ENCODE results near the gene C2orf66.

Gene C2orf66

DNA sequence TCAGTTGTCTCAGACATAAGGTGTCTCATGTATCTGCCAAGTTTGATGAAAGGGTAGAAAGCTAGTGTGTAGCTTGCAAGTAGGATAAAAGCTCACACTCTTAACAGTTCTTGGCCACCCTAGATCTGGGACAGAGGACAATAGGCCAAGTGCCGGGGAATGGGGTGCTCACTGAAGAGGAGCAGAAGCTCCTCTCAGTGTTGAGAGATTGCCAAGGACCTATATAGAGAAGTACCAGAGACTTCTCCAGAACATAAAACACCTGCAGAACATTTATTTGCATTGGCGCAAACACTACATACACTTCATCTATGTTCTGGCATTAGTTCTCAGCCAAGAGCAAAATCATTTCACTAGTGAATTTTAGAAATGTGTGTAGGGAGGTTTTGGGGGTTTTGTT is 6.8 kb downstream of the C2orf66 start:
- TF ChIP-seq EZH2phosphoT487 (conservative IDR thresholded peaks at IDR 0.05; ENCODE audit: low read length), result no peak
- TF ChIP-seq, protein P1, sequence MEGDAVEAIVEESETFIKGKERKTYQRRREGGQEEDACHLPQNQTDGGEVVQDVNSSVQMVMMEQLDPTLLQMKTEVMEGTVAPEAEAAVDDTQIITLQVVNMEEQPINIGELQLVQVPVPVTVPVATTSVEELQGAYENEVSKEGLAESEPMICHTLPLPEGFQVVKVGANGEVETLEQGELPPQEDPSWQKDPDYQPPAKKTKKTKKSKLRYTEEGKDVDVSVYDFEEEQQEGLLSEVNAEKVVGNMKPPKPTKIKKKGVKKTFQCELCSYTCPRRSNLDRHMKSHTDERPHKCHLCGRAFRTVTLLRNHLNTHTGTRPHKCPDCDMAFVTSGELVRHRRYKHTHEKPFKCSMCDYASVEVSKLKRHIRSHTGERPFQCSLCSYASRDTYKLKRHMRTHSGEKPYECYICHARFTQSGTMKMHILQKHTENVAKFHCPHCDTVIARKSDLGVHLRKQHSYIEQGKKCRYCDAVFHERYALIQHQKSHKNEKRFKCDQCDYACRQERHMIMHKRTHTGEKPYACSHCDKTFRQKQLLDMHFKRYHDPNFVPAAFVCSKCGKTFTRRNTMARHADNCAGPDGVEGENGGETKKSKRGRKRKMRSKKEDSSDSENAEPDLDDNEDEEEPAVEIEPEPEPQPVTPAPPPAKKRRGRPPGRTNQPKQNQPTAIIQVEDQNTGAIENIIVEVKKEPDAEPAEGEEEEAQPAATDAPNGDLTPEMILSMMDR (IDR thresholded peaks at IDR 0.05; ENCODE audit: insufficient read depth, low read length, poor library complexity, severe bottlenecking), result no peak
- Histone ChIP-seq H3K27me3 (ENCODE audit: low read length) (no peaks in the 10 kb centered on the region), H3K9me3 (ENCODE audit: insufficient read depth, low read length) (no peaks in the 10 kb centered on the region), H3K36me3 (ENCODE audit: low read length) (peaks cover under 1% of the 10 kb centered on the region; the same call in 1 of the 2 replicates), H3K4me3 (ENCODE audit: insufficient read depth, low read length, poor library complexity, severe bottlenecking) (no peak overlapping the region), H3K9me2 (replicated peaks; ENCODE audit: insufficient read depth, low read length) (no peaks in the 10 kb centered on the region), H3K27ac (ENCODE audit: low read depth, low read length) (no peak overlapping the region), H3K79me2 (ENCODE audit: insufficient read depth, low read length) (peaks cover 10% of the 10 kb centered on the region), H3K4me2 (ENCODE audit: low read depth, low read length, poor library complexity, severe bottlenecking) (no peak overlapping the region), H4K20me1 (ENCODE audit: low read depth, low read length) (no peaks in the 10 kb centered on the region), H3K9ac (ENCODE audit: low read length) (no peak overlapping the region), H3F3A (ENCODE audit: insufficient read depth) (0 out of 2 replicates have a peak, but pooled peaks cover 6% of the 10 kb centered on the region), H2AFZ (ENCODE audit: low read depth, low read length, severe bottlenecking) (no peak overlapping the region)

DNA sequence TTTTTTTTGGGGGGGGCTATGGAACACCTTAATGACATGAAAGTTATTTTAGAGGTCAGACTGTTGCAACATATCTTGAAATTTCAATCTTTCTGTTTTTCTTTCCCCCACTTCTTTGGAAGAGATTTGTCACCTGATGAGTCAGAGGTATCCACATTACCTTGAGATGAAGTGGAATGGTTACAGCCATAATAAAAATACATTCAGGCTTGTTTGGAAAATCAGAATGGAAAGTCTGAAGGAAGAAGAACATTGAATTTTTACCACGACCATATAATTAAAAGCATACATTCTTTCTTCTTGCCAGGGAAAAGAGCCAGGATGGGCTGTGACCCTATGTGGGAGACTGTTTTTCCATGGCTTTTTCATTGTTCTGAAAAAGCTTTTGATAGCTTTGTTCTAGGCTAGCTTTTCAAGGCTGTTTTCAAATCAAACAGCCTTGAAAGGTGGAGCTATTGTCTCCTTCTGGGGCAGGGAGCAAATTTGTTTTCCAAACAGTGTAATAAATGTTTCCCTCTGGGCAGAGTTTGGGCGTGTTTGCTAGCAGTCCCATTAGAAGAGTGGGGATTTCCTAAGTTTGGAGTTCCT is 7.4 kb downstream of the C2orf66 start:
- no peak overlapping the region for H2AFZ ChIP-seq (ENCODE audit: low read depth, low read length, severe bottlenecking)
- peaks cover 15% of the 10 kb centered on the region for H3K79me2 ChIP-seq (ENCODE audit: insufficient read depth, low read length)
- no peaks in the 10 kb centered on the region for H4K20me1 ChIP-seq (ENCODE audit: low read depth, low read length)
- no peak overlapping the region for H3K27ac ChIP-seq (ENCODE audit: low read depth, low read length)
- H3K9me3 ChIP-seq (ENCODE audit: insufficient read depth, low read length), result no peaks in the 10 kb centered on the region
- H3F3A ChIP-seq (ENCODE audit: insufficient read depth), result 0 out of 2 replicates have a peak, but pooled peaks cover 6% of the 10 kb centered on the region
- no peak overlapping the region for H3K4me3 ChIP-seq (ENCODE audit: insufficient read depth, low read length, poor library complexity, severe bottlenecking)
- no peak for TF ChIP-seq EZH2phosphoT487 (conservative IDR thresholded peaks at IDR 0.05; ENCODE audit: low read length)
- TF ChIP-seq, protein P1 (IDR thresholded peaks at IDR 0.05; ENCODE audit: insufficient read depth, low read length, poor library complexity, severe bottlenecking), result no peak
- H3K4me2 ChIP-seq (ENCODE audit: low read depth, low read length, poor library complexity, severe bottlenecking), result no peak overlapping the region
- H3K27me3 ChIP-seq (ENCODE audit: low read length), result no peaks in the 10 kb centered on the region
- H3K36me3 ChIP-seq (ENCODE audit: low read length), result peaks cover 5% of the 10 kb centered on the region; the same call in 1 of the 2 replicates
- H3K9me2 ChIP-seq (replicated peaks; ENCODE audit: insufficient read depth, low read length), result no peaks in the 10 kb centered on the region
- H3K9ac ChIP-seq (ENCODE audit: low read length), result no peak overlapping the region

DNA sequence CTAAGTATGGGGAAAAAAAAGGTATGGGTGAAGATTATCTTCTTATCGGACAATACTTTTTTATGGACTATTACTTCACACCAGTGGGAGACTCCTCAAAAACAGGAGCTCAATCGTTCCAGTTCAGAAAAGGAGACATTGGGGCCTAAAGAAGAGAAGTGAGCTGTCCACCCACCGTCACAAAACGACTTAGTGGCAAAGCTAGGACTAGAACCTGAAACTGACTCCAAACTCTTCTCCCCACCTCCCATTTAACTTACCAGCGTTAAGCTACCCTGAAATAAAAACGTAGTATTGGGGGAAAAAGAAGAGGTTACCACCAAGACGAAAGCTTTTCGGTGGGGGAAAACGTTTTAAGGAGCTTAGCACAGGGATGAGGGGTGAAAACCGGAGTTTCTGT is 10.2 kb downstream of the C2orf66 start:
- peaks cover 16% of the 10 kb centered on the region for H3K79me2 ChIP-seq (ENCODE audit: insufficient read depth, low read length)
- no peaks in the 10 kb centered on the region for H3K27me3 ChIP-seq (ENCODE audit: low read length)
- peak overlapping the region; percentile 34; the same call in 1 of the 2 replicates for H3K27ac ChIP-seq (ENCODE audit: low read depth, low read length)
- H2AFZ ChIP-seq (ENCODE audit: low read depth, low read length, severe bottlenecking), result peak overlapping the region; percentile 99
- H3K9me2 ChIP-seq (replicated peaks; ENCODE audit: insufficient read depth, low read length), result no peaks in the 10 kb centered on the region
- peaks cover 11% of the 10 kb centered on the region; the same call in 1 of the 2 replicates for H3K36me3 ChIP-seq (ENCODE audit: low read length)
- H4K20me1 ChIP-seq (ENCODE audit: low read depth, low read length), result no peaks in the 10 kb centered on the region
- H3K9me3 ChIP-seq (ENCODE audit: insufficient read depth, low read length), result no peaks in the 10 kb centered on the region
- H3K9ac ChIP-seq (ENCODE audit: low read length), result peak overlapping the region; percentile 80
- H3K4me3 ChIP-seq (ENCODE audit: insufficient read depth, low read length, poor library complexity, severe bottlenecking), result peak overlapping the region; percentile 93
- peak overlapping the region; percentile 75 for H3K4me2 ChIP-seq (ENCODE audit: low read depth, low read length, poor library complexity, severe bottlenecking)
- TF ChIP-seq, protein P1 (IDR thresholded peaks at IDR 0.05; ENCODE audit: insufficient read depth, low read length, poor library complexity, severe bottlenecking), result no peak
- TF ChIP-seq EZH2phosphoT487 (conservative IDR thresholded peaks at IDR 0.05; ENCODE audit: low read length), result no peak
- 0 out of 2 replicates have a peak, but pooled peaks cover 6% of the 10 kb centered on the region for H3F3A ChIP-seq (ENCODE audit: insufficient read depth)
